Bronchial epithelial cell (primary cell): ENCODE data around the gene CGB1. TPM values are rescaled to one million over a fixed set of nuclear protein-coding genes. Genes with fewer than 3 reads are reported as not detected.
"Not testable (repeated sequence)": the region's sequence is repeated elsewhere in the genome, so short reads cannot be mapped to it uniquely, and the experiment has no call there.

Experiments
- DNase-seq: peaks from one replicate; pipeline ENCODE4 v3.0.0-alpha.2; 2010; ENCODE audit warnings: low read depth
- FAIRE-seq: peaks from 2 replicates; lab custom pipeline; 2011; peaks lifted over from hg19 to GRCh38; lab: Jason Lieb, UNC
- H3K27me3 ChIP-seq: 2 replicates; pipeline ENCODE4 v1.5.1; 2011; ENCODE audit warnings: low read length; ENCODE audit not compliant: control insufficient read depth, insufficient read depth
- H3K36me3 ChIP-seq: 2 replicates; pipeline ENCODE4 v1.5.1; 2011; ENCODE audit warnings: low read length; ENCODE audit not compliant: control insufficient read depth, insufficient read depth
- H3K4me3 ChIP-seq: 2 replicates; pipeline ENCODE4 v1.5.1; 2011; ENCODE audit warnings: mild to moderate bottlenecking, low read depth, low read length, control low read depth
- CTCF ChIP-seq: IDR thresholded peaks from 2 replicates; pipeline ENCODE4 v1.5.1; 2011; ENCODE audit warnings: mild to moderate bottlenecking, moderate library complexity, low read length, control low read depth, inconsistent platforms; ENCODE audit not compliant: insufficient read depth, severe bottlenecking
- total RNA-seq: library from RNA; depleted of rRNA; stranded (reverse); fragments of >200 nt; gene quantifications from 2 replicates; pipeline ENCODE4 v1.2.1, GENCODE V29; 2014

The CGB1 gene
- not detected in 2 replicates for total RNA-seq

DNA sequence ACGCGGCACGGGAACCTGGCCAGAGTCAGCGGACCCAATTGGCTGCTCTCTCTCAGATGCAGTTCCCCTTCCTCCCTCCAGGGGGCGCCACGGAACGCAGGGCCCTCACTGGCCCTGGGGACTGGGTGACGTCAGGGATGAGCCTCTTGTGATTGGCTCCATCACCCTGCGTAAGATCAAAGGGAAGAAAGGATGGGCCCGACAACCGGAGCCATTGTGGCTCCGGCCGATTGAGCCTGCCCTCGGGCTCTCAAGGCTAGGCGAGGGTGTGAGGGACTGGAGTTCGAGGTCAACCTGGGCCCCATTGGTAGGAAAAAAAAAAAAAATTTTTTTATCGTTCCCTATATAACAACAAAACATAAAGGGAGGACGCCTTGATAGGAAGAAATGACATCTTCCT is at the start of gene CGB1:
Gene CGB1 (minus strand): TSS at position 81 of the 400 bp plus-strand sequence. CDS start 184 bp downstream, outside the sequence.
- not testable (repeated sequence) for H3K27me3 ChIP-seq, H3K36me3 ChIP-seq, H3K4me3 ChIP-seq, DNase-seq, FAIRE-seq
- peak; percentile 47 for TF ChIP-seq CTCF

GRCh38 chr19:49086296-49086695 is 49.6 kb upstream of the CGB1 start:
- peak overlapping the region; percentile 79 for H3K4me3 ChIP-seq
- TF ChIP-seq CTCF: no peak
- DNase-seq: no peak
- H3K27me3 ChIP-seq: no peaks in the 10 kb centered on the region
- peaks cover 14% of the 10 kb centered on the region for H3K36me3 ChIP-seq
- FAIRE-seq: no peak

DNA sequence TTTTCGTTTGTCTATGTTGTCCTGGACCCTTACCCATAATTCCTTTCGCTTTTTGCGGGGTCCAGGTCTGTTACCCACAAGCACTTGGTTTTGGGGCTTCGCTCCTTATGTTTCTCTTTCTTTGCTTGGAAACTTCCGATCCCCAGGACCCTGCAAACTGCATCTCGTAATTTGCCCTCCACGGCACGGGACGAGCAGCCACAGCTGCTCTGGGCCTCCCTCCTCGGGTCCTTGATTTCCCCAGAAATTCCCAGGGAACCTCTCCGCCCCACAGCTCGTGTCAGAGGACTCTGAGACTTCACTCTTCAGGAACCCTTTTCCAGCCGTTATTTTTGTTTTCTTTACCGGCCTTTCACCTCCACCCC is 49.2 kb upstream of the CGB1 start:
- FAIRE-seq (no peak), DNase-seq (no peak)
- Histone ChIP-seq H3K36me3 (peaks cover 13% of the 10 kb centered on the region), H3K4me3 (peak overlapping the region; percentile 79), H3K27me3 (no peaks in the 10 kb centered on the region)
- no peak for TF ChIP-seq CTCF

DNA sequence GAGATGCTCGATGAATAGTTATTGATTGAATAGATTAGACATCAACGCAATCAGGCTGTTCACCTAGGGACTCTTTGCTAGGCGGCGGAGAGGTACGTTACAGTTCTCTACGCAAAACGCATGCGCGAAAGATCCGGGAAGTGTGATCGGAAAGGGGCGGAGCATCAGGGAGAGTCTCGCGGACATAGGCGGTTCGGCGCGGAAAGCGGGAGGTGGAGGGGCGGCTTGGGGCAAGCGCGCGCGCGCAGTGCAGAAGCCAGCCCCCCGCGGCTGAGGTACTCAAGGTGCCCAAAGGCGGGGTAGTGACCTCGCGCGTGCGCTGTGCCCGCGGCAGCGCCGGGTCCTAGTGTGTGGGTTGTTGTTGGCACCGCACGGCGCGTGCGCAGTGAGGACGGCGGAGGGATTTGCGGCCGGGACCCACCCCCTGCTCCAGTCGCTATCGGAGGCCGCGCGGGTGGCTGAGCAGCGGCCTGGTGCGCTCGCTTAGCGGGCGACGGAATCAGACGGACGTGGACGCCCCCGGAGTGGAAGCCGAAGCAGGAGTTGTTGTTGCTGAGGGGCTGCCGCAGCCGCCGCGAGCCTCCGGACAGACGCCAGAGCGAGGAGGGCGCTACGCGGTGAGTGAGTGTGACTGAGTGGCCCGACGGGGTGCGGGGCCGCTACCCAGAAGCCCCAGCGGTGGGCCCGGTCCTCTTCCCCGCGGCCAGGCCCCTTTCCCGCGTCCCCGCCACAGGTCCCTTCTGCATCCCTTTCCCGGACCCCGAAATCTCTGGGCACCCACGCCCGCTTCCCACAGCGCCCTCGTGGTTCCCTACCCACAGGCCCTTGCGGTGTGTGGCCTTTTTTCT is 48.5 kb upstream of the CGB1 start, which contains the start of gene SNRNP70:
Gene SNRNP70 (plus strand): TSS at position 432 of the 848 bp plus-strand sequence. CDS start 964 bp downstream, outside the sequence.
- peak; percentile 93 for DNase-seq
- peak within 1 kb of the TSS; percentile 79 for H3K4me3 ChIP-seq
- H3K27me3 ChIP-seq: no peaks in the 10 kb centered on the region
- TF ChIP-seq CTCF: no peak
- FAIRE-seq: no peak
- H3K36me3 ChIP-seq: peaks cover 8% of the 10 kb centered on the region

DNA sequence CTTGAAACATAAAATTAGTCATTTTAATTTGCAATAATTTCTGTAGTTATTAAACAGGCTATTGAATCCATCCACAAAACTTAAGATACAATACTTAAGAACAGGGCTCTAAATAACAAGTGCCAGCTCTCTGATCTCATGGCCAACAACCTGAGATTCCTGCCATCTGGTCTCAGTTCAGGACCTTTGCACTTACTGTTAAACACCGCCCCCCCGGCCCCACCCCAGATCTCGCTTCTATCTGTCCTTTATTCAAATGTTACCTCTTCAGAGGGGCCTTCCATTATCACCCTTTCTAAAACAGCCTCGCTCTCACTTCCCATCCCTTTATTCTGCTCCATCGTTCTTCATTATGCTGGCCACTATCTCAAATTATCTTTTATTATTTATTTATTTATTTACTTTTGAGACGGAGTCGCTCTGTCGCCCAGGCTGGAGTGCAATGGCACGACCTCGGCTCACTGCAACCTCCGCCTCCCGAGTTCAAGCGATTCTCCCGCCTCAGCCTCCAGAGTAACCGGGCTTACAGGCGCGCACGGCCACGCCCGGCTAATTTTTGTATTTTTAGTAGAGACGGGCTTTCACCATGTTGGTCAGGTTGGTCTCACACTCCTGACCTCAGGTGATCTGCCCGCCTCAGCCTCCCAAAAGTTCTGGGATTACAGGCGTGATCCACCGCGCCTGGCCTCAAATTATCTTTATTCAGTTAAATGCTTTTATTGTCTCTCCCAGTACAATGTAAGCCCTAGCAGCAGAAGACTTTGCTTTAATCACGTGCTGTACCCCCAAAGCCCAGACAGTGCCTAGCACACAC is 47.7 kb upstream of the CGB1 start:
- Histone ChIP-seq H3K27me3 (no peaks in the 10 kb centered on the region), H3K36me3 (peaks cover 3% of the 10 kb centered on the region), H3K4me3 (peak overlapping the region; percentile 79)
- DNase-seq (no peak), FAIRE-seq (no peak)
- TF ChIP-seq CTCF: no peak
